Renal cortex interstitium (tissue), 11 donors: ENCODE measurements around the gene SMCHD1. TPM values are rescaled to one million over a fixed set of nuclear protein-coding genes. Genes with fewer than 3 reads are reported as not detected.
A peak's percentile ranks its signal among the peaks of the same experiment; 100 is the strongest.
"Not testable (repeated sequence)": the region's sequence is repeated elsewhere in the genome, so short reads cannot be mapped to it uniquely, and the experiment has no call there.

Experiments used
- DNase-seq, 11 donors: peaks; one replicate each; pipeline ENCODE4 v3.0.0-alpha.2; 2013; ENCODE audit warnings: low read depth in 9 of 11, low spot score in 4 of 11; ENCODE audit errors: extremely low read depth in 1 of 11
- polyA plus RNA-seq, 3 donors: library from polyadenylated mRNA; unstranded; fragments of 120-200 nt; gene quantifications; one replicate each; pipeline ENCODE4 v1.2.1, GENCODE V29; 2013; ENCODE audit not compliant: insufficient read length in 3 of 3

The SMCHD1 gene
- polyA plus RNA-seq, 3 donors, result 62.5 to 77.0 (median 75.9) TPM

DNA sequence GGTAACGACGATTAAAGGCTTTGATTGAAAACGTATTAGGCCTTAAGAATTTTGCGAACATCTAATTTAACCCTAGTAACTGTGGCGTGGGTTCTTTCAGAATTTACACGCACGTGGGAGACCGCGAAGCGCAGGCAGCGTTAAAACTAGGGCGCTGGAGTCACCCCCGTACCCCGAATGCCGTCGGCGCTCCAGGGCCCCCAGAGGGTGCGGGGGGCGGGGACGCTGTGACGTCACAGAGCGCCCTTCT lies 673 bp upstream of the SMCHD1 start:
- no peak for DNase-seq

DNA sequence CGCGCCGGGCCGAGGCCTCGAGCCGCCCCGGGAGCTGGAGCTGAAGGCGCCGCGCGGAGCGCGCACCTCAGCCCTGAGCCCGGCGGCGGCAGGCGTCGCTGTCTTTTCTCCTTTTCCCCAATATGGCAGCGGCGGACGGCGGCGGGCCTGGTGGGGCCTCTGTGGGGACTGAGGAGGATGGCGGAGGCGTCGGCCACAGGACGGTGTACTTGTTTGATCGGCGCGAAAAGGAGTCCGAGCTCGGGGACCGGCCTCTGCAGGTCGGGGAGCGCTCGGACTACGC lies 369 bp downstream of the SMCHD1 start:
- peak in 2 of 11 donors; percentile 20 to 44 for DNase-seq

- peak in 6 of 11 donors; percentile 22 to 54 (median 37) for DNase-seq
These were observed 883 bp downstream of the SMCHD1 start for GRCh38 chr18:2656237-2656980.

- peak in 3 of 11 donors; percentile 5 to 17 (median 15) for DNase-seq
These were observed 1.5 kb downstream of the SMCHD1 start for GRCh38 chr18:2656981-2657512.

DNA sequence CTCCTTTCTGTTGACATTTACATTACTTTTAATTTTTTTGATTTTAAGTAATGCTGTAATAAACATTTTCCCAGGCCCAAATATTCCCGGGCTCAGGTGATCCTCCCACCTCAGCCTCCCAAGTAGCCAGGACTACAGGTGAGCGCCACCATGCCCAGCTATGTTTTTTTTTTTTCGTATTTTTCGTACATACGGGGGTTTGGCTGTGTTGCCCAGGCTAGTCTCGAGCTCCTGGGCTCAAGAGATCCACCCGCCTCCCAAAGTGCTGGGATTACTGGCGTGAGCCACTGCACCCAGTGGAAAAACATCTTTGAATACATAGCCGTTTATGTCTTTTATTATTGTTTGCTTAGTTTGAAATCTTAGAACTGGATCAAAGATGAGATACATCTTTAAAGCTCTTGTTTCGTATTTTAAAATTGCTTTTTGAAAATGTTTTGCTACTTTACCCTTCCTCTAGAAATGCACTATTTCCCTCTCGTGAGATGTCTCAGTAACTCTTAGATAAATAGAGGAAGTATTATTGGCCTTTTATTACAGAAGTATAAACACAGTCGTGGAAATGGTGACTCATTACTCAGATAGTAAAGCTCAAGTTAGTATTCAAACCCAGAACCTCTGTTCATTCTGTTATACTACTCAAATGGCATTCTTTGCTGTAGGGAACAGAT lies 2.4 kb downstream of the SMCHD1 start:
- DNase-seq, result no peak

DNA sequence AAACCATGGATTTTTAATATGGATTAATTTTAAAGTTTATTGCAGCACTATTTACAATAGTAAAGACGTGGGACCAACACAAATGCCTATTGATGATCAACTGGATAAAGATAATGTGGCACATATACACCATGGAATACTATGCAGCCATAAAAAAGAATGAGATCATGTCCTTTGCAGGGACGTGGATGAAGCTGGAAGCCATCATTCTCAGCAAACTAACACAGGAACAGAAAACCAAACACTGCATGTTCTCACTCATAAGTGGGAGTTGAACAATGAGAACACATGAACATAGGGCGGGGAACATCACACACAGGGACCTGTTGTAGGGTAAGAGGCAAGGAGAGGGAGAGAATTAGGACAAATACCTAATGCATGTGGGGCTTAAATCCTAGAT lies 5.3 kb downstream of the SMCHD1 start:
- not testable (repeated sequence) for DNase-seq

DNA sequence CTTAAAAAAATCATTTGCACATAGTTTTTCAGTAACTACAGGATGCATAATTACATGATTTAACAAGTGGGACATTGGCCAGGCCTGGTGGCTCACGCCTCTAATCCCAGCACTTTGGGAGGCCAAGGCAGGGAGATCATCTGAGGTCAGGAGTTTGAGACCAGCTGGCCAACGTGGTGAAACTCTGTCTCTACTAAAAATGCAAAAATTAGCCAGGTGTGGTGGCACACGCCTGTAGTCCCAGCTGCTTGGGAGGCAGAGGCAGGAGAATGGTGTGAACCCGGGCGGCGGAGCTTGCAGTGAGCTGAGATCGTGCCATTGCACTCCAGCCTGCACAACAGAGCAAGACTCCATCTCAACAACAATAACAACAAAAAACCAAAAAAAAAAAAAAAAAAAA lies 6.8 kb downstream of the SMCHD1 start:
- DNase-seq, result not testable (repeated sequence)

- no peak for DNase-seq
These were observed 7.5 kb downstream of the SMCHD1 start for GRCh38 chr18:2662990-2663389.

DNA sequence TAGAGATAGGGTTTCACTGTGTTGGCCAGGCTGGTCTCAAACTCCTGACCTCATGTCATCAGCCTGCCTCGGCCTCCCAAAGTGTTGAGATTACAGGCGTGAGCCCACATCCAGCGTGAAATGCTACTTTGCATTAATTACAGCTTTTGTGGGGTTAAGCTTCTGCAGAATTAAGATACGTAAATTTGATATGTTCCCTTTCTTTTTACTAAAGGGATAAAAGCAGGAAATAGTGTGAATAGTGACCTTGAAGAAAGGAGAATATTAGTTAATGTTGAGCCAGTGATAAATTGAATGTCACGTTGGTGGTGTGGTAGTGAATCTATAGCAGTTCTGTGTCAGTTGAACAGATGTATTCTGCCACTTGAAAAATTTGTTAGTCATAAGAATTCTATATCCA lies 16.9 kb downstream of the SMCHD1 start:
- DNase-seq, result no peak

DNA sequence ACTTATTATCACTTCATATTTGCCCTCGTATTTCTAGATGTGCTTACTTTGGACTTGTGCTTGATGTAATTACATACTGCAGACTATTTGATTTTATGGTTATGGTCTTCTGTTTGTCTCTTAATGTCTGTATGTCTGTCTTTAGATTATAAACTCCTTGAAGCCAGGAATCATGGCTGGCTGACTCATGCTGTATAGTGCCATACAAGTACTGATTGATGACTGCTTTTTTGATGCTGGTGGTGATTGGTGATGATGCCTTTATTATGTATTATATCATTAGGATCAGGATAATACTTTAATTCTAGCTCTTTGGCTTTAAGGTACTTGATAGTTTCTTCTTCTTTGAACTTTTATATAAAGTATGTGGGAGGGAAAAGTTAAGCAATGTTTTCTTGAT lies 17.3 kb downstream of the SMCHD1 start:
- no peak for DNase-seq

DNA sequence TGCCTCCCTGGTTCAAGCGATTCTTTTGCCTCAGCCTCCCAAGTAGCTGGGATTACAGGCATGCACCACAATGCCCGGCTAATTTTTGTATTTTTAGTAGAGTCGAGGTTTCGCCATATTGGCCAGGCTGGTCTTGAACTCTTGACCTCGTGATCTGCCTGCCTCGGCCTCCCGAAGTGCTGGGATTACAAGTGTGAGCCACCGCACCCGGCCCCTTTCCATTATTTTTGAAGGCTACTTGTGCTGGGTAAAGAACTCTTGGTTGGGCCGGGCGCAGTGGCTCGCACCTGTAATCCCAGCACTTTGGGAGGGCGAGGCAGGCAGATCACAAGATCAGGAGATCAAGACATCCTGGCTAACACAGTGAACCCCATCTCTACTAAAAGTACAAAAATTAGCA lies 23.4 kb downstream of the SMCHD1 start:
- not testable (repeated sequence) for DNase-seq

DNA sequence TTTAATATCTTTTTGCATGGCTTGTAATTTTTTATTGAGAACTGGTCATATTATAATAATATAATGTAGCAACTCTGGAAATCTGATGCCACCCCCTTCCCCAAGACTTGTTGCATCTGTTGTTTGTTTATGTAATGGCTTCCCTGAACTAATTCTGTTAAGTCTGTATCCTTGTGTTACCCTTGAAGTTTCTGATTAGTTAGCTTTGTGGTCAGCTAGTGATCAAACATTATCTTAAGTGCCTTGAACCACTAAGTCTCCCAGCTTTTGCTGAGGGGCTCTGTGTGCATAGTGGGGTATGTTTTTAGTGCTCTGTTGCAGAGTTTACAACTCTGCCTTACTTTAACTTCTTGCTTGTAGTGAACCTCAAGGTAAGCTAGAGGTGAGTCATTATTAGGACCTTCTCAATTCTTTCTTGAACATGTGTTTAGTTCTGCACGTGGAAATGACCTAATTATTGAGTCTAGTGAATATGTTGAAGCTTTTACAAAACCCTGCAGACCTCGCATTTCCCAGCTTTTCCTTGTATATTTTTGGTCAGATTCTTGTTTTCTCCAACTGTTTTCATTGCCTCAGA lies 24.8 kb downstream of the SMCHD1 start:
- DNase-seq, result no peak

GRCh38 chr18:2681993-2682603 lies 26.6 kb downstream of the SMCHD1 start:
- no peak for DNase-seq

DNA sequence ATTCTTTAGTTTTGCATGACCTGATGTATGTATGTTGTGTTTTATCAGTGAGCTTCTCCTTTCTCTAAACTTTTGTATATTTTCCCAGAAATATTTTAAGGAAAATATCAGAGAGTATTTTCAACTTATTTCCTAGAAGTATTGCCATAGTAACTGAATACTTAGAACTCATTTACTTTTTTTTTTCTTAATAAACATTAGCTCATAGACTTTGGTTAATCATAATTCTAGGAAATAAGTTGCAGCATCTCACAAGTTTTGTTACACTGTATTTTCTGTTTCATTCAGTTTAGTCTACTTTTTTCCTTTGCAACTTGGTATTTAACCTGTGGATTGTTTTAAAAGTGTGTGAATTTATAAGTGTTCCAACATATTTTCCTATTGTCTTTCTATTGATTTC lies 27.5 kb downstream of the SMCHD1 start:
- no peak for DNase-seq

DNA sequence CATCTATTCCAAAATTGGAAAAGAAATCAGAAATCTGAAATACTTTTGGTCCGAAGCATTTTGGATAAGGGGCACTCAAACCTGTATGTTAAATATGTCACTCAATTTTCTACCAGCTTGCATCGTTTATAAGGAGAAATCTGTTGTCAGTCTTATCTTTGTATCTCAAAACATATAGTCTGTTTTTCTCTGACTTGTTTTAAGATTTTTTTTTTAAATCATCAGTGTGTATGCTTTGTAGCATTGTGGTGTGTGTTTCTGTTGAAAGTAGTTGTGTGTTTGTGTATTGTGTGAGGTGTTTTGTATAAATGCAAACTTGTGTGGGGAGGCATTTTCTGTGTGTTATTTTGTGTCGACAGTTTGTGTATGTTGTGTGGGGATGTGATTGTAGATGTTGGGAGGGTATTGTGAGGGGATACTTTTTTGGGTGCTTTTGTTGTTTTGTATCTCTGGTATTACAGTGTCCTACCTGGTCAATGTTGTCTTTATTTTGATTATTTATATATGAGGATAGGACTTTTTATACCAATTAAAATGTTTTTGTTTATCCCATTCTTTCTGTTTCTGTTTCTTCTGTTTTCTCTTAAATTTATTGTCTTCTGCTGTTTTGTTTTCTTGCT lies 30.9 kb downstream of the SMCHD1 start:
- DNase-seq, result no peak

- DNase-seq, result no peak
These were observed 32.0 kb downstream of the SMCHD1 start for GRCh38 chr18:2687390-2688001.

DNA sequence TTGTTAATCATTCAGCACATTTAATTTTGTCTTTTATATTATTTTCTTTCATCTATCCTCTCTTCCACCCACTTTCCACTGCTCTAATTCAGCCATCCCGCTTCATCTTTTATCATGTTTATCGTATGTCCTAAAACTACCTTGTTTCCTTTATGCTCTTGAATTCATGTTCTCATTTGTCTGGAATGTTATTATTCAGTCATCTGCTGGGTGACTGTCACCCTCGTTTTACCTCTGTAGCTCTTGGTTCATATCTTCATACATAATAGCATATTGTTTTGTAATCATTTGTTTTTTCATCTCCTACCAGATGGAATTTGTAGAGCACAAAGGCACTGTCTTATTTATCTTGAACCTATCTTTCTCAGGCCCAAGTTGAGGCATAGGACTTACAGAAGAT lies 37.0 kb downstream of the SMCHD1 start:
- no peak for DNase-seq

DNA sequence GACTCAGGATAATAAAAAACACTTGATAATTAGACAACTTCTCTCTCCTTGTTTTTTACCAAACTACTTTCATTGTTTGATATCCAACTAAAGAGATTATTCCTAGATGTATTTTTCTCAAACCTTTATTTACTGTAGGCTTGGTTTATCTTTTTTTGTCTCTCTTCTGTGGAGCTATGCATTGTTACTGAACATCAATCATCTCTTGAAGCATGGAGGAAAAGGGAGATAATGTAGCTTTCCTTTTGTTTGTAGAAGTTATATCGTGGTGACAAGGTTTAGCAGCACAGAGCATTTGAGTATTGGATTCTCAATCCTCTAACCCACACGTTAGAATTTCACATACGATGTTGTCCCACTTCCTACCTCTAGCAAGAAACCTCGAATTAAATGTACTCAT lies 41.7 kb downstream of the SMCHD1 start:
- DNase-seq, result no peak

DNA sequence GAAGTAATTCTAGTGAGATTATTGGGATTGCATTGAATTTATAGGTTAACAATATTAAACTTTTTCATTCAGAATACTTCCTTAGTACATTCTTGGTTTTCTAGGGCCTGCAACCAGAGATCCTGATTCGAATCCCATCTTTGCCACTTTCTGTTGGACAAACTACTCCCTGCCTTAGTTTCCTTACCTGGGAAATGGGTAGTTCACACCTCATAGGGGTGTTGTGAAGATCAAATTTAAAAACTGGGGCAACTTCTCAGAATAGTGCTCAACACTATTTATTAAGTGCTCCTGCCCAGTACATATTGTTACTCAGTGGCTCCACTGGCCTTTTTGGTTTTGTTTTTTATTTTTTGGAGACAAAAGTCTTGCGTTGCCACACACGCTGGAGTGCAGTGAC lies 43.5 kb downstream of the SMCHD1 start:
- DNase-seq, result no peak
